Fibroblast of gingiva (primary cell): Measurements from ENCODE around the gene MAN2B1.
"Not testable (repeated sequence)": the region's sequence is repeated elsewhere in the genome, so short reads cannot be mapped to it uniquely, and the experiment has no call there.

Experiments
- DNase-seq: peaks from one replicate; pipeline ENCODE4 v3.0.0-alpha.2; 2011; ENCODE audit warnings: low read depth

Gene MAN2B1

GRCh38 chr19:12657966-12658365 lies 8.6 kb downstream of the MAN2B1 start:
- no peak for DNase-seq

DNA sequence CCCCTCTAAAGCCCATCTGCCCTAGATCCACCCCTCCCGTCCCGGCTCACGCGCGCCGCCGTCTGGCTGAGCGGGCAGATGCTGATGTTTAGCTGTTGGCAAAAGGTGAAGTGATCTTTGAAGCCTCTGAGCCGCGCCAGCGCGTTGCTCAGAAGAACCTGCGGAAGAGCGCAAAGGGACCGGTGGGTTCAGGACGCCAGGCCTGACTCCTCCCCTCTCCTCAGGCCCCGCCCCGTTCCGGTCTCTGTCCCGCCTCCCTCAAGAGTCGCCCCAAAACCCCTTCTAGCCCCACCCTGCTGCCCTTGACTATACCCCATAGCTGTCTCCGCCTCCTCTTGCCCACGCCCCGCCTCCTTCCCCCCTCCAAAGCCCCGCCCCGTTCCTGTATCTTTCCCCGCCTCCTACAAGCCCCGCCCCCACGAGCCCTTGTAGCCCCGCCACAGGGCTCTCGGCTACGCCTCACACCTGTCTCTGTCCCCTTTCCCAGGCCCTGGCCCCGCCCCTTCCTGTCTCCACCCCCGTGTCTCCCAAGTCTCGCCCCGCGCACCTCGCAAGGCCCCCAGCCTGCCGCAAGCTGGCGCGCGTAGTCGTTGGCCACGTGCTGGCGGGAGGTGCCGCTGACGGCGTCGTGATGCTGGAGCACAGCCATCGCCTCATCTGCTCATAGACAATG lies 9.5 kb downstream of the MAN2B1 start:
- DNase-seq = no peak

DNA sequence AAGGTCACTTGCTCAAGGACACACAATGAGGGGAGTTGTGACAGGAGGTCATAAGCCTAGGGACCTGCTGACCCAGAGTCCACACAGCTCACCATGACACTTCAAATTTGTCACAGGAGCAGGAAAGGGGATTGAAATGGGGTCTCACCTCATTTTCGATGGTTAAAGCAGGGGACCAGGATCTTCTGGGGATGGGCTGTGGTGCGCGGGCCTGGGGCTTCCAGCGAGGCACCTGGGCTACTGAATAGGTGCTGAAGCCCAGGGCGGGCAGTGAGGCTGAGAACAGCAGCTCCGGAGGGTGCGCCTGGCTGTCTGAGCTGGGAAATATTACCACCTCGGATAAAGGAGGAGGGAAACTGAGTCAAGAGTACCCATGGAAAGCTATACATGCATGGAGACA lies 11.0 kb downstream of the MAN2B1 start:
- no peak for DNase-seq

DNA sequence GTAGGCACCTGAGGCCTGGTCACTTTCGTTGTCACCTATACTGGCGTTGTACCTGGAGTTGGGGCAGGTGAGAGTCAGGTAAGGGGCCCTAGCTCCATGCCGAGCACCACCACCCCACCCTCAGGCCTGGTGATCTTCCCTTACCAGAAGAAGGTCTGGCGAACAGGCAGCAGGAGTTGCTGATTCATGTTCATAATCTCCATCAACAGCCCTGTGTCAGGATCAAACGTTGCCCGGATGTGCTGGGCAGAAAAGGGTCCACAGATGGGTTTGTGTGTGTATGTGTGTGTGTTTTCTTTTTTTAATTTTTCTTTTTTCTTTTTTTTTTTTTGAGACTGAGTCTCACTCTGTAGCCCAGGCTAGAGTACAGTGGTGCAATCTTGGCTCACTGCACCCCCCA lies 14.3 kb downstream of the MAN2B1 start:
- no peak for DNase-seq

GRCh38 chr19:12649941-12650340 lies 16.6 kb downstream of the MAN2B1 start:
- no peak for DNase-seq

DNA sequence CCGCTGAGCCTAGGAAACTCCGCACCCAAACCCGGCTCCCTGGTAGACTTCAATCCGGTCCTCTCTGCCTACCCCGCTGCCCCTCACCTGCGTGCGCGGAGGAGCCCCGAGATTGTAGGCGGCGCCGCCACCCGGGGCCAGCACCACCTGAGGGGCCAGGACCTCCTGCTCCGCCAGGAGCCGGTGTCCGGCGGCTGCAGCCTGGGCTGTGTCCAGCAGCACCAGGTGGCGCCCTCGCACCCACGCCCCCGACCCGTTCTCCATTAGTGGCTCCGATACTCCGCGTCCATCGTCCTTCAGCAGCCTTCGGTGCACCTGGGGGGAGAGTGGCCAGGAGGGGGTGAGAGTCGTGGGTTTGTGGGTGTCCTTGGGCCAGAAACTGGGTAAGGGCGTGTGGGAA lies 18.5 kb downstream of the MAN2B1 start:
- no peak for DNase-seq

DNA sequence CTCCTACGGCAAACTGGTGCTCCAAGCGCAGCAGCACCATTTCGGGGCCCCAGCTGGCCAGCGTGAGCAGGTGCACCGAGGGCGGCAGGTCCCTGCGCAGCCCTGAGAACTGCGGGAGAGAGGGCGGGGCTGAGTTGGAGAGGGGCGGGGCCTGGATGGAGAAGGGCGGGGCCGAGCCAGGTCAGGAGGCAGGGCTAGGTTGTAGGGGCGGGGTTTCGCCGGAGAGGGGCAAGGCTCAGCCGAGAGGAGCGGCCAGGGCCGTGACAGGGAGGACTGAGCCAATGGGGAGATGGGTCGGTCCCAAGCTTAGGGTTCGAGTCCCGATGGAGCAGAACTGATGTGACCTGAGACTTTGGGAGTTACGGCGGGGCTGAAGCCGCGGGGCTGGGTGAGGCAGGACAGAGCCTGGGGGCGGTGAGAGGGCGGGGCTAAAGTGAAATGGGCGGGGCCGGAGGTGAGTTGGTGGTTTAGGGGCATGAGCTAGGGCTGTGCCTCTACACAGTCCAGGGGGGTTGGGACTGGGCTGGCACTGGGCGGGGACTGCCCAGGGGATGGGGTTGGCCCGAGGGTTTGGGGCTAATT lies 19.0 kb downstream of the MAN2B1 start:
- no peak for DNase-seq

DNA sequence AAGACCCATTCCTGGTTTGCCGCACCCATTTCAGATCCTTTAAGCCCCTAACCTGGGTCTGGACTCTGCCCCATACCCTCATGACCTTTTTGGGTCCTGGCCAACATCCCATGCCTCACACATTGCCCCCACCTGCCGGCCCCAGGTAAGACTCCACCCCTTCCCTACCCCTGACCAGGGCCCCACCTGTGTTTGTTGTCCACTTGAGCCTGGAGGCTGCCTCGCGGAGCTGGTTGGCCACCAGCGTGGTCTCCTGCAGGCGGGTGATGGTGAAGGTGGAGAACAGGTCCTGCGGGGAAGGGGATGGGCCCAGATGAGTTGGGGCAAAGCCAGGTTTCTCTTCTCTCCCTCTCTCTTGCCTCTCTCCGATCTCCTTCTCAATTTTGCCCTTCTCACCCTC lies 19.5 kb downstream of the MAN2B1 start:
- DNase-seq = no peak

- no peak for DNase-seq
Observed at GRCh38 chr19:12646551-12646950, 20.0 kb downstream of the MAN2B1 start.

DNA sequence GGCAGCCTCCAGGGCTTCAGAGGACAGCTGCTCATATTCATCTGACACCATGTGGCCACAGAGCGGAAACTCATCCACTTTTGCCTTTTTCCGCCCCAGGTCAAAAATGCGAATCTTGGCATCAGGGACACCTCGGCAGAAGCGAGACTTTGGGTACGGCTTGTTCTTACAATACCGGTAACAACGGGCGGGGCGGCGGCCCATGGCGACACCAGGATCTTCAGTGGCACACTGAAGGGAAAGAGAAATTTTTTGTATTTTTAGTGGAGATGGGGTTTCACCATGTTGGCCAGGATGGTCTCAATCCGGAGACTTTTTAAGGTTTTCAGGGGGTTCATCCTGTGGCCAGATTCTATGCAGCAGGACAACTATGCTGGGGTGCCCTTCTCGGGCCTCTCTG lies 22.8 kb downstream of the MAN2B1 start:
- not testable (repeated sequence) for DNase-seq

- no peak for DNase-seq
Observed at GRCh38 chr19:12642506-12642905, 24.0 kb downstream of the MAN2B1 start.

DNA sequence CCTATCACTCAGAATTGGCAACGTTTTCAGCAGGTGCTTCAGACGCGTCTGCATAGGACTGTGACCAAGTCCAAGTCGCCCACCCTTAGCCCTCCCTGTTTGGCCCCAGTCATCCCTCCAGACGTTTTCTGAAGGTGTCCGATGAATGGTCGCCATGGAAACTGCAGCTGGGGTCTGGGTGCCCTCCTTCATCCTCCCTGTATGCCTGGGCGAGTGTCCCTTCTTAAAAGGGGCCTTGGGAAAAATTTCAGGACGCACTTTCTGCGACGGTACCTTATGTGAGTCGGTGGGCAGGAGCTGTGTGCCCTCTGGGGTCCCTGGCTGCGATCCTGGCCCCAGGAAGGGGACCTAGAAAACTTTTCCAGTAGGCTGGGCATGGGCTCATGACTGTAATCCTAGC lies 25.1 kb downstream of the MAN2B1 start:
- no peak for DNase-seq

DNA sequence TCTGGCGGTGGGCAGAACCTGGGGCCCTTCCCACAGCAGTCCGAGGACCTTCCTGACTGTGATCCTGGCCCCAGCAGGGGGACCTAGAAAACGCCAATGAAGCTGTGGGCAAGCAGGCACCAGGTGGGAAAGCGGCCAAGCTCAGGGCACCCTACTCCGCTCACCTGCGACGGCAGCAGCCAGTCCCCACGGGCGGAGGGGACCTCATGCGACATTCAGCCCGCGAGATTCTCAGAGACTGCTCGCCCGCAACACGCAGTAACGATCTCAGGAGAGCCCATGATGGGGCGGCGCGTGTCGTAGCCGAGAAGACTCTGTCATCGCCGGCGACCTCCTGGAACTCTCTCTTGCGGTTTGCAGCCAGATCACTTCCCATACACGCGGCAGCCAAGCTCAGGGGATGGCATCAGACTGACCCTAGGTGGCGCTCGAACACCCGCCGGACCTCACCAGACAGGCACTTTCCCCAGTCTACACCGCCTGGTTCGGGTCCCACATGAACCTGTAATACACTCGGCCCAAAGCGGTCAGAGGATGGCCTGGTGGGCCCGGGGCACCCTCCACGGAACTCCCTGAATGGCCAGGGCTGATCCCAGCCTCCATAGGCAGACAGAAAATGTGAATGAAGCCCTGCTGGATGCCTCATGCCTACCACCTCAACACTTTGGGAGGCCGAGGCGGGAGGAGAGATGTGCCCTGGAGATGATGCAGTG lies 26.5 kb downstream of the MAN2B1 start:
- DNase-seq = peak; percentile 68

GRCh38 chr19:12638611-12639182 lies 27.8 kb downstream of the MAN2B1 start:
- no peak for DNase-seq

DNA sequence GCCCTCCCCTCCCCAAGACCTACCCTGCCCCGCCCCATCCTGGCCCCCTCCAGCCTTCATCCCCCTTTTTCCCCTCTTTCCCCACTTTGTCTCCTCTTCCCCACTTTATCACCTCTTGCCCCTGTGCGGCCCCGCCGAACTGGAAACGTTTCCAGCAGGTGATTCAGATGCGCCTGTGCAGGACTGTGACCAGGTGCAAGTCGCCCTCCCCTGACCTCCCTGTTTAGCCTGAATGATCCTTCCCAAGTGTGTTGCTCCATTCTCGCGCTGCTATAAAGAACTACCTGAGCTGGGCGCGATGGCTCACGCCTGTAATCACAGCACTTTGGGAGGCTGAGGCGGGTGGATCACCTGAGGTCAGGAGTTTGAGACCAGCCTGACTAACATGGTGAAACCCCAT lies 29.9 kb downstream of the MAN2B1 start:
- DNase-seq = no peak

DNA sequence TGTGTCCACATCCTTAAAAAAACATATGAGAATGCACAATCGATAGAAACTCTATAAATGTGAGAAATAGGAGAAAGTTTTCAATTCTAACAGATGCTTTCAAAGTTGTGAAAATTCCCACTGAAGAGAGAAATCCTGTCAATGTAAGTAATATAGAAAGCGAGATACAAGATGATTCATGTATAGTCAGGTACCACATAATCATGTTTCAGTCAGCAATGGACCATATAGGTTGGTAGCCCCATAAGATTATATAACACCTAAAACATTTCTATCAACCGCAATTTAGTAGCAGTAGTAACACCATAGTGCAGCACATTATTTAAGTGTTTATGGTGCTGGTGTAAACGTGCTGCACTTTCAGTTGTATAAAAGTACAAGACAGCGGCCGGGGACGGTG lies 37.3 kb downstream of the MAN2B1 start:
- no peak for DNase-seq

- peak; percentile 9 for DNase-seq
Observed at GRCh38 chr19:12628040-12629022, 38.2 kb downstream of the MAN2B1 start.

DNA sequence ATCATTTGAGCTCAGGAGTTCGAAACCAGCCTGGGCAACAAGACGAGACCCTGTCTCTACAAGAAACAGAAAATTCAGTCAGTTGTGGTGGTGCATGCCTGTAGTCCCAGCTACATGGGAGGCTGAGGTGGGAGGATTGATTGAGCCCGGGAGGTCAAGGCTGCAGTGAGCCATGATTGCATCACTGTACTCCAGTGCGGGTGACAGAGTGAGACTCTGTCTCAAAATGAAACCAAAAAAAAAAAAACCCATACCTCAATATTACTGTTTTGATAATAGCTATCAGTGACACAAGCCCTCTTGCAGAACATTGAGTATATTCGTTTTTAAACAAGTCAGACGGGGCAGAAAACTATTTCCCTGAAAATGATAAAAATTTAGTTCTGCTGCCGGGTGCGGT lies 39.6 kb downstream of the MAN2B1 start:
- DNase-seq = no peak

DNA sequence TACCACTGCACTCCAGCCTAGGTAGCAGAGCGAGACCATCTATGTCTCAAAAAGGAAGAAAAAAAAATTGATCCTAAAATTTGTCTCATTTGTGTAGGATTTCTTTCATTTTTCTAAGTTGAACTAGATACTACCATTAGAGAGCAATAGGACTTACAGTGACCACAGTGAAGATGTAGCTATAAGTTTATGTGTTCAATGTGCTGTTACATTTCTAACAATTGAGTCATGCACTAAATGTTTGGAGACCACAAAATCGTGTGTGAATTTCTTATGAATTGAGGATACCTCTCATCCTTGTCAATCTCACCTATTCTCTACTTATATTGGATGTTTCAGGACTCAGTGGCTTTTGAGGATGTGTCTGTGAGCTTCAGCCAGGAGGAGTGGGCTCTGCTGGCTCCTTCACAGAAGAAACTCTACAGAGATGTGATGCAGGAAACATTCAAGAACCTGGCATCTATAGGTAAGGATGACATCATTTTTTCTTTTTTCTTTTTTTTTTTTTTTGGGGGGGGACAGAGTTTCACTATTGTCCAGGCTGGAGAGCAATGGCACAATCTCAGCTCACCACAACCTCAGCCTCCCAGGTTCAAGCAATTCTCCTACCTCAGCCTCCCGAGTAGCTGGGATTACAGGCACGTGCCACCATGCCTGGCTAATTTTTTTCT lies 43.0 kb downstream of the MAN2B1 start:
- DNase-seq = no peak

DNA sequence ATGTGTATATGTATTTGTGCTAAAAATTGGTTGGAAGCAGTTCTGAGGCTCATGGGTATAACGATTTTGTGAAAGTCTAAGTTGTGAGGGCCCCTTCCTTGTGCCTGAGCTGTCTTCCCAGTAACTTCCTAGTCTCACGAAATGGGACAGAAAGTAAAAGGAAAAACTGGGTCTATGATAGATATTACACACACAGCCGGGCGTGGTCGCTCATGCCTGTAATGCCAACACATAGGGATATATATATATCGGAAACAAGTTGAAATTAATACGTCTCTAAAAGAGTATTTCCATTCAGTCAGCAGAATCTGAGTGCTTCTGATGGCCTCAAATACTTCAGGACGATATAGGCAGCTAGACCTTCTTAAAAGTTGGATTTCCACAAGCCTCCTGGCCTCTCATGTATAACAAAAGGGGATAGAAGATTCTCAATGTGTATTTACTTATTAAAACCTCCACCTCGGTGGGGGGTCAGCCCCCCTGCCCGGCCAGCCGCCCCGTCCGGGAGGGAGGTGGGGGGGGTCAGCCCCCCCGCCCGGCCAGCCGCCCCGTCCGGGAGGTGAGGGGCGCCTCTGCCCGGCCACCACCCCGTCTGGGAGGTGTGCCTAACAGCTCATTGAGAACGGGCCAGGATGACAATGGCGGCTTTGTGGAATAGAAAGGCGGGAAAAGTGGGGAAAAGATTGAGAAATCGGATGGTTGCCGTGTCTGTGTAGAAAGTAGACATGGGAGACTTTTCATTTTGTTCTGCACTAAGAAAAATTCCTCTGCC lies 45.1 kb downstream of the MAN2B1 start:
- not testable (repeated sequence) for DNase-seq

DNA sequence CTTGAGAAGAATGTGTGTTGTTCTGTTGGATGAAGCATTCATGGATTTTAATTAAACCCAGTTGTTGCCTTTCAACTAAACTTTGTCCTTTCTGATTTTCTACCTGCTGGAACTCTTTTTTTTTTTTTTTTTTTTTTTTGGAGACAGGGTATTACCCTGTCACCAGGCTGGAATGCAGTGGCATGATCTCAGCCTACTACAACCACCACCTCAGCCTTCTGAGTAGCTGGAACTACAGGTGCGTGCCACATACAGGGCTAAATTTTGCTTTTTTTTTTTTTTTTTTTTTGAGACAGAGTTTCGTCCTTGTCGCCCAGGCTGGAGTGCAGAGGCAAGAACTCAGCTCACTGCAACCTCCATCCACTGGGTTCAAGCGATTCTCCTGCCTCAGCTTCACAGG lies 48.9 kb downstream of the MAN2B1 start:
- no peak for DNase-seq
